Activated CD4-positive, alpha-beta T cell treated with anti-CD3 and anti-CD28 coated beads, Interleukin-2, Interleukin-4, amounts not matched to agents 100 ng/mL and 50 ng/mL, durations not matched to agents 16 hours and 8 hours (primary cell): ENCODE results near the gene PLCH2.

Experiments used
- DNase-seq: peaks from one replicate; pipeline ENCODE4 v3.0.0-alpha.2; 2020; ENCODE audit warnings: low spot score

The PLCH2 gene

DNA sequence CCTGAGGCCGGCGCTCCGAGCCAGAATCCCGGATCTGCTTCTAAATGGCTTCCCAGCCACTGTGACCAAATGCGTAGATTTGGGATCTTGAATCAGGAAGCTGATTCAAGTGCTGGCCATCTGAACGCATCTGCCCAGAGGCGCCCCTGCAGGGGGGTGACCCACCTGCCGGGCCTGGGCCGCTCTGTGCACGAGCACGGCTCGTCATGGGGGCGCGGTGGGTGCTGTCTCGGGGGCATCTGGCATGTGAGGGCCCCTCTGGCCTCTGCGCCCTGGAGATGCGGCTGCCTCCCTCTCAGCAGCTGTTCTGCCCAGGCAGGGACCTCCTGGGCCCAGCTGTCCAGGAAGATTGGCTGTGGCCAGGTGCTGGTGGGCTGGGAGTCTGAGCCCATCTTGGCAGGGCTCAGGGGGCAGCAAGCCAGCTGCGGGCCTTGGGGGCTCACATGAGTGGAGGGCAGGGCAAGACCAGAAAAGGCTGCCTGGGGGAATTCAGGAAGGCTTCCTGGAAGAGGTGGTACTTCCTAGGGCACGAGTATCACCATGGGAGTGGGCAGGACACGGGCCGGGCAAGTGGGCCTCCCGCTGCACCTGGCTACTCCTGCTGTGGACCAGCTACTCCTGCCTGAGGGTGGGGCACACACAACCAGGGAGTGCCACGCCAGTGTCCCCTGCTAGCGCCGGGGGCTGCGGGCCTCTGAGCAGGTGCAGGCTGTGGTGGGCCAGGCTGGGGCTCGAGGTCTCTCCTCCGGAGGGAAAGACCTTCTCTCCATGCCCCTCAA is 25.1 kb downstream of the PLCH2 start:
- DNase-seq: no peak

- DNase-seq: no peak
These were observed 25.7 kb downstream of the PLCH2 start for GRCh38 chr1:2501820-2502119.

GRCh38 chr1:2502210-2502609 is 26.1 kb downstream of the PLCH2 start:
- no peak for DNase-seq

- DNase-seq: no peak
These were observed 26.8 kb downstream of the PLCH2 start for GRCh38 chr1:2502661-2503553.

- DNase-seq: no peak
These were observed 27.6 kb downstream of the PLCH2 start for GRCh38 chr1:2503554-2504224.

DNA sequence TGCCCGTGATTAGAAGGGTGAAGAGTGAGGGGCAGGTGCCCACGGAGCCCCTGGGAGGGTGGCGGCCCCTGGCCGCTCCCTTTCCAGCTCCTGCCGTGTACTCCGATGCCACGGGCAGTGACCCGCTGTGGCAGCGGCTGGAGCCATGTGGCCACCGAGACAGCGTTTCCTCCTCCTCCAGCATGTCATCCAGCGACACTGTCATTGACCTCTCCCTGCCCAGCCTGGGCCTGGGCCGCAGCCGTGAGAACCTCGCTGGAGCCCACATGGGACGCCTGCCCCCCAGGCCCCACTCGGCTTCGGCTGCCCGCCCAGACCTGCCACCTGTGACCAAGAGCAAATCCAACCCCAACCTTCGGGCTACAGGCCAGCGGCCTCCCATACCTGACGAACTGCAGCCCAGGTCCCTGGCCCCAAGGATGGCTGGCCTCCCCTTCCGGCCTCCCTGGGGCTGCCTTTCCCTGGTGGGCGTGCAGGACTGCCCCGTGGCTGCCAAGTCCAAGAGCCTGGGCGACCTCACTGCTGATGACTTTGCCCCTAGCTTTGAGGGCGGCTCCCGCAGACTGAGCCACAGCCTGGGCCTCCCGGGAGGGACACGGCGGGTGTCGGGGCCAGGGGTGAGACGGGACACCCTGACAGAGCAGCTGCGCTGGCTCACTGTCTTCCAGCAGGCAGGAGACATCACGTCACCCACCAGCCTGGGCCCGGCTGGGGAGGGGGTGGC is 28.3 kb downstream of the PLCH2 start:
- no peak for DNase-seq

DNA sequence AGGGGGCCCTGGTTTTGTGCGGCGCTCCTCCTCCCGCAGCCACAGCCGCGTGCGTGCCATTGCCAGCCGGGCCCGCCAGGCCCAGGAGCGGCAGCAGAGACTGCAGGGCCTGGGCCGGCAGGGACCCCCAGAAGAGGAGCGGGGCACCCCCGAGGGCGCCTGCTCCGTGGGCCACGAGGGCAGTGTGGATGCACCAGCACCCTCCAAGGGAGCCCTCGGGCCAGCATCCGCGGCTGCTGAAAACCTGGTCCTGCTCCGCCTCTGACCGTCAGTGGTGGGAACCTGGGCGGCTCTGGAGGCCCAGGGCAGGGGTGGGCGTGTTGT is 28.8 kb downstream of the PLCH2 start:
- DNase-seq: no peak

DNA sequence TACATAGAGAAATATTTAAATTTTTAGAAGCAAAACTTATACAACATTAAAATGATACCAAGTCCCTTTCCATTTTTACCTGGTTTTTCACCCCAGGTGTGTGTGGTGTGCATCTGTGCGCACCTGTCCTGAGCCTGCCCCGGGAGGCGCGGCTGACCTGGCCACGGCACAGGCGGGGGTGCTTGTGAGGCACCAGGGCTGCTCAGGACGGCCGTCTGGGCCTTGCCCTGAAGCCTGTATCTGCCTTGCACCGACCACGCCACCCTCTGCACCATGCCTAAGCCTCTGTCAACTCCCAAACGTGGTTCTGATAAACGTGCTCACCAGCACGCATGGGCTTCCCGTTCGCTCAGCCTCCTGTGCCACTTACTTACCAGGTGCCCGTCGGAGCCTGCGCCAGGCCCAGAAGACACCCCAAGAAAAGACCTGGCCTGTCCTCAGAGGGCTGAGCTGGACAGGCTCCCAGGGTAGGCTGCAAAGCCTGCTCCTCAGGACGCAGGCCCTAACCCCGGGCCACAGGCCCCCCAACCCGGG is 29.4 kb downstream of the PLCH2 start:
- no peak for DNase-seq

DNA sequence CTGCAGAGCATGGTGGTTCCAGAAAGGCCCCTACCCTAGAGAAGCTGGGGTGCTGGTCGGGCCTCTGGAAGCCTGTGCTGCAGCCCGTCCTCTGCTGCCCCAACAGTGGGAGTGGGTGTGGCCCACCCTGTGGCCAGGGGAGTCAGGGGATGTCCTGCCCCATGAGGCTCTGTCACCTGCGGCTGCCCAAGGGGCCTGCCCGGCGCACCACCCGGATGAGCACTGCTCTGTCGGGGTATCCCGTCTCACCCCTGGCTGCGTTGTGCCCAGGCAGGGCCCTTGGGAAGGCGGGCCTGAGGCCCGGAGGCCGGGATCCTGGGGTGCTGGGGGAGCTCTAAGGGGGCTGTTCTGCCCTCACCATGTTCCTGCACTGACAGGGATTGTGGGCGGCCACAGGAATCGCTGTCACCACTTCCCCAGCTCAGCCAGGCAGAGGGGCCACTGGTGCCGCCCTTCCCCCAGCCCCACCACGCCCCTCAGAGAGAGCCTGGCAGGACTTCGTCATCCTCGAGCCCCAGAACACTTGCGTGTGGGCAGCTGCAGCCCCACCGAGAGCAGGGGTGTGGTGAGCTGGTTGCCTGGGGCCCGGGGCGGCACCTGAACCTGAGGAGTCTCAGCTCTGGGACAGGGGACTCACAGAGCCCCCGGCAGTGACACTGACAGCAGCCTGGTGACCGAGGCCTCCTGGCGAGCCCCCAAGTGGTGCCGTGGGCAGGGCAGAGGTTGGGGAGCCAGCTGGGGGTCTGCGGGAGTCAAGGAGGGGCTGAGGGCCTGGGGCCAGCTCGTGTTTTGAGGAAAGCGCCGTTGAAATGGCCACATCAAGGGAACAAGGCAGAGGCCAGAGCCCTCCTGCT is 30.1 kb downstream of the PLCH2 start:
- no peak for DNase-seq

DNA sequence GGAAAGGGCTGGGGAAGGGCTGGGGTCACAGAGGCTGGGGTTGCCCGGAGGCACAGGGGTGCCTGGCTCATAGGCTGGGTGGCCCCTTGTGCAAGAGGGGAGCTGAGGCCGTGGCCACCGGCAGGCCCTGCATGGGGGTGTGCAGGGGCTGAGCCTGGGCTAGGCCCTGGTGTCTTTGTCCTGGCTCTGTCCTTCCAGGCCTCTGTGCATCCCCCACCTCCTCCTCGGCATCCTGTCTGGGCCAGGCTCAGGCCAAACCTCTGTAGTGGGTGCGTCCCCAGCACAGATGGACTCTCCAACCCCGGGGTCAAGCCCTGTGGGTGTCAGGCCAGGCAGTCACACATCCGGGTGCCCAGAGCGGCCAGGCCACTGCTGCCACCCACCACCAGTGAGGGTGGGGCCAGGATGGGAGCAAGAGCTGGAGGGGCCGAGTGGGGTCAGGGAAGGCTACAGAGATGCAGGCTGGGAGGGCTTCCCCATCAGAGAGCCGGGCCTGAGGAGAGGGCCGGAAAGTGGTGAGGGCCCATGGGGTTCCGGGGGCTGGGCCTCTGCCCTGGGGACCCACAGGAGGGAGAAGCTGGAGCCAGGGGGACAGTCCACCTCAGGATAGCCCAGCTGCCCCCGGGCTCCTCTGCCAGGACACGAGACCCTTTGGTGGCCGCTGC is 30.9 kb downstream of the PLCH2 start:
- no peak for DNase-seq

DNA sequence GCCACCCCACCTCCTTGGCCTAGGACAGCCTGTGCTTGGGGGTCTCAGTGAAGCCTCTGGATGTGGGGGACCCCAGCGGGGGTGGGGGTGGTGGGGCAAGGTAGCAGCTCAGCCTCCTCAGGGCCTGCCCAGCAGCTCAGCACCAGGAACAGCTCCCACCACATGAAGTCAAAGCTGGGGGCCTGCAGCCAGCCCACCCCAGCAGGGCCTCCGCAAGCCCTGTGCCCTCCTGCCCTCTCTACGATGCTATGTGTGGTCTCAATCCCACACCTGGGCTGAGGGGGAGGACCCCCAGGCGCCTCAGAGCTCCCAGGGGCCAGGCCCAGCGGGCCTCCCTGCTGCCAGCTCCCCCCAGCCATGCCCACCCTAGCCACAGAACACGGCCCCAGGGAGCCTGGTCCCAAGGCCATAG is 31.7 kb downstream of the PLCH2 start:
- no peak for DNase-seq

DNA sequence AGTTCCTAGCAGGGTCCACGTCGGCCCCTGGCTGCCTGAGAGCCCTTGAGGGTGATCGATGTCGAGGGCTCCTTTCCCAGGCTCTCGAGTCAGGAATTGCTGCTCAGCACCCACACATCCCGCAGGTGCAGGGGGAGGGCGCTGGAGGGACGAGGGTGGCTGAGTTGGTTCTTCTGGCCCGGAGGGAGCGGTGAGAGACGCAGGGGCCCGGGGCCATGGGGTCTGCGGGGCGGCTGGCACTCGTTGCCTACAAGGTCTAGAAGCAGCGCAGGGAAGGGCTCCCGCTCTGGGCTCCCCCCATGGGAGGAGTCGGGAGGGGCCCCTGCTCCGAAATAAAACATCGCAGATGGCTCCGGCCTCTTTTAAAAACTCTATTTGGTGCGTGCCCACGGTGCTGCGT is 32.1 kb downstream of the PLCH2 start:
- no peak for DNase-seq

GRCh38 chr1:2508751-2509150 is 32.7 kb downstream of the PLCH2 start:
- DNase-seq: no peak

DNA sequence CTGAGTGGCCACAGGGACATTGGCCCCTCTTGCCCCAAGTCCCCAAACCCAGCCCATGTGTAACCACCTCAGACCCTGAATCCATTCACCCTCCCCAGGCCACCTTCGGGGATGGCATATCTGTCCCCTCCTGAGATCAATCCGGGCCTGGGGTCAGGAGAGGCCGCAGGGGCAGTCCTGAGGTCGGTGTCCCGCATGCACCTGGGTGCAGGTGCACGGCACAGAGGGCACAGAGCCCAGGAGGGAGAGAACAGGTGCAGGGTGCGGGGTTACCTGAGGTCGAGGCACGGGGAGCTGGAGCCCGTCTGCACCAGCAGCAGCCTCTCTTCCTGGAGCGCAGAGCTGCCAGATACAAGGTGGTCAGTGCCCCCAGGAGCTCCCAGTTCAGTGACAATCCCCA is 33.5 kb downstream of the PLCH2 start:
- DNase-seq: no peak

- DNase-seq: no peak
These were observed 34.5 kb downstream of the PLCH2 start for GRCh38 chr1:2510366-2511155.

- no peak for DNase-seq
These were observed 36.9 kb downstream of the PLCH2 start for GRCh38 chr1:2512862-2513421.

DNA sequence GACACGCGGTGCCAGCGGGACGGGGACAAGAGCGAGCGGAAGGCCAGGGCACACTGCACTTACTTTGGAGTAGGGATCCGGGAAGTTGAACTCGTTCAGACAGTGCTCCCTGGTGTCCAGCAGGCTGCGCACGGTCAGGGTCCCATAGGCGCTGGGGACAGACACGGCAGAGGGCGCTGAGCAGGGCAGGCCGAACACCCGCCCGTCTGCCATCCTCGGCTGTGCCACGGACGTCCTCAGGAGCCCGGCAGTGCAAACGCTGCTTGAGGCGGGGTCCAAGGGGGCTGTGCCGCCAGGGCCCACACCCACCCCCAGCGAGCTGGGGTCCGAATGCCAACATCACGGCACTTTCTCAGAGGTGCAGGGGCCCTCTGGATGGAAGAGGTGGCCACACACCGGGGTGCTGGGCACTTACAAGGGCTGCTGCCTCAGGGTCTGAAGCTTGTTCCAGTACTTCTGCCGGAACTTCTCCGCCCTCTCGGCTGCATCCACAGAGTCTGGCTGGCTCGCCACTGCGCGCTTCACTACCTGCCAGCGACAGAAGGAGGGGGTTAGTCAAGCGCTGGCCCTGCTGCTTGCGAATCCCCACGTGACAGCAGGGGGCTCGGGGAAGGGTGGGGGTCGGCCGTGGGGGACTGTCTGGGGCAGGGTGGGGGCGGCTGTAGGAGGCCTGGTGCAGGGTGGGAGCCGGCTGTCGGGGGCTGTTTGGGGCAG is 38.0 kb downstream of the PLCH2 start:
- DNase-seq: no peak

GRCh38 chr1:2514863-2515762 is 39.0 kb downstream of the PLCH2 start:
- DNase-seq: no peak
